ENCODE measurements around the gene SLC39A11.

DNA sequence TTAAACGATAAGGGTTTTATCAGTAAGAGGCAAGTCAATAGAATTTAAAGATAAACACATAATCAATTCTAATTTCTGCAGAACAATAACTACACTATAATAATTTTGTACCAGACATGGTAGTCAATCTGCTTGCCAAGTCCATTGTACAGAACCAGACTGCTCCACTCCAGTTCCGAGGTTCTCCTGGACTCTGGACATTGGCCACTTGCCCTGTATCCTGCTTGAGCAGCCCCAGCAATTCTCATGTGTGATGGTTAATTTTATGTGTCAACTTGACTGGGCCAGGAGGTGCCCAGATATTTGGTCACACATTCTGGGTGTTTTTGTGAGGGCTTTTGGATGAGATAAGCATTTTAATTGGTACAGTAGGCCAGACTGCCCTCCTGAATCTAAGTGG, 384.6 kb downstream of the SLC39A11 start:
- TF ChIP-seq, protein P1, sequence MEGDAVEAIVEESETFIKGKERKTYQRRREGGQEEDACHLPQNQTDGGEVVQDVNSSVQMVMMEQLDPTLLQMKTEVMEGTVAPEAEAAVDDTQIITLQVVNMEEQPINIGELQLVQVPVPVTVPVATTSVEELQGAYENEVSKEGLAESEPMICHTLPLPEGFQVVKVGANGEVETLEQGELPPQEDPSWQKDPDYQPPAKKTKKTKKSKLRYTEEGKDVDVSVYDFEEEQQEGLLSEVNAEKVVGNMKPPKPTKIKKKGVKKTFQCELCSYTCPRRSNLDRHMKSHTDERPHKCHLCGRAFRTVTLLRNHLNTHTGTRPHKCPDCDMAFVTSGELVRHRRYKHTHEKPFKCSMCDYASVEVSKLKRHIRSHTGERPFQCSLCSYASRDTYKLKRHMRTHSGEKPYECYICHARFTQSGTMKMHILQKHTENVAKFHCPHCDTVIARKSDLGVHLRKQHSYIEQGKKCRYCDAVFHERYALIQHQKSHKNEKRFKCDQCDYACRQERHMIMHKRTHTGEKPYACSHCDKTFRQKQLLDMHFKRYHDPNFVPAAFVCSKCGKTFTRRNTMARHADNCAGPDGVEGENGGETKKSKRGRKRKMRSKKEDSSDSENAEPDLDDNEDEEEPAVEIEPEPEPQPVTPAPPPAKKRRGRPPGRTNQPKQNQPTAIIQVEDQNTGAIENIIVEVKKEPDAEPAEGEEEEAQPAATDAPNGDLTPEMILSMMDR (IDR thresholded peaks at IDR 0.05; ENCODE audit: poor library complexity, severe bottlenecking): no peak
- no peak for TF ChIP-seq EP300 (conservative IDR thresholded peaks at IDR 0.05; ENCODE audit: poor library complexity, severe bottlenecking)
- TF ChIP-seq RAD21 (conservative IDR thresholded peaks at IDR 0.05): no peak
- no peak for TF ChIP-seq MXI1 (conservative IDR thresholded peaks at IDR 0.05; ENCODE audit: poor library complexity, severe bottlenecking)
- no peak for TF ChIP-seq POLR2AphosphoS5 (IDR thresholded peaks at IDR 0.05)
- no peak for TF ChIP-seq EZH2 (IDR thresholded peaks at IDR 0.05; ENCODE audit: borderline replicate concordance, insufficient read depth, low read length, poor library complexity, severe bottlenecking)
- TF ChIP-seq, protein P2, sequence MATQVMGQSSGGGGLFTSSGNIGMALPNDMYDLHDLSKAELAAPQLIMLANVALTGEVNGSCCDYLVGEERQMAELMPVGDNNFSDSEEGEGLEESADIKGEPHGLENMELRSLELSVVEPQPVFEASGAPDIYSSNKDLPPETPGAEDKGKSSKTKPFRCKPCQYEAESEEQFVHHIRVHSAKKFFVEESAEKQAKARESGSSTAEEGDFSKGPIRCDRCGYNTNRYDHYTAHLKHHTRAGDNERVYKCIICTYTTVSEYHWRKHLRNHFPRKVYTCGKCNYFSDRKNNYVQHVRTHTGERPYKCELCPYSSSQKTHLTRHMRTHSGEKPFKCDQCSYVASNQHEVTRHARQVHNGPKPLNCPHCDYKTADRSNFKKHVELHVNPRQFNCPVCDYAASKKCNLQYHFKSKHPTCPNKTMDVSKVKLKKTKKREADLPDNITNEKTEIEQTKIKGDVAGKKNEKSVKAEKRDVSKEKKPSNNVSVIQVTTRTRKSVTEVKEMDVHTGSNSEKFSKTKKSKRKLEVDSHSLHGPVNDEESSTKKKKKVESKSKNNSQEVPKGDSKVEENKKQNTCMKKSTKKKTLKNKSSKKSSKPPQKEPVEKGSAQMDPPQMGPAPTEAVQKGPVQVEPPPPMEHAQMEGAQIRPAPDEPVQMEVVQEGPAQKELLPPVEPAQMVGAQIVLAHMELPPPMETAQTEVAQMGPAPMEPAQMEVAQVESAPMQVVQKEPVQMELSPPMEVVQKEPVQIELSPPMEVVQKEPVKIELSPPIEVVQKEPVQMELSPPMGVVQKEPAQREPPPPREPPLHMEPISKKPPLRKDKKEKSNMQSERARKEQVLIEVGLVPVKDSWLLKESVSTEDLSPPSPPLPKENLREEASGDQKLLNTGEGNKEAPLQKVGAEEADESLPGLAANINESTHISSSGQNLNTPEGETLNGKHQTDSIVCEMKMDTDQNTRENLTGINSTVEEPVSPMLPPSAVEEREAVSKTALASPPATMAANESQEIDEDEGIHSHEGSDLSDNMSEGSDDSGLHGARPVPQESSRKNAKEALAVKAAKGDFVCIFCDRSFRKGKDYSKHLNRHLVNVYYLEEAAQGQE (IDR thresholded peaks at IDR 0.05; ENCODE audit: borderline replicate concordance): no peak
- no peak for TF ChIP-seq TAF1 (IDR thresholded peaks at IDR 0.05; ENCODE audit: low read depth)
- no peak for TF ChIP-seq SMC3 (conservative IDR thresholded peaks at IDR 0.05; ENCODE audit: poor library complexity)
